Endometrium (tissue), 2 donors: ENCODE measurements around the gene COMP.

Experiments
- FAIRE-seq: peaks from 2 replicates; lab custom pipeline; 2012; peaks lifted over from hg19 to GRCh38; lab: Jason Lieb, UNC
- donor health status: control.
- donor health status: control.

The COMP gene

GRCh38 chr19:18768997-18769891 lies 21.9 kb downstream of the COMP start:
- FAIRE-seq = no peak

GRCh38 chr19:18768046-18768771 lies 22.9 kb downstream of the COMP start:
- FAIRE-seq = no peak

DNA sequence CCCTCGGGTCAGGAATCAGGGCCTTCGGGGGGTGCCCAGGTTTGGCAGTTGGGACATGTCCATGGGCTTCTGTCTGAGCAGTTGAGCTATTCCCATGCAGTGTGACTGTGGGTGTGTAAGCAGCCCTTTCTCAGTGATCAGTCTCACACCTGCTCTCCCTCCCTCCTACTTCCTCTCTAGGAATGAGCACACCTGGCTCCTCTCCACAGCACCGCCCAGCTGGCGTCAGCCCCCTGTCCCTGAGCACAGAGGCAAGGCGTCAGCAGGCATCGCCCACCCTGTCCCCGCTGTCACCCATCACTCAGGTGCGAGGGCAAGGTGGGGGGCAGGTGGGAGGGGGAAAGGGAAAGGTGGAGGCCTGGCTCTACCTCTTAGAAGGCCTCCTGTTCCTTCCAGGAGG lies 25.9 kb downstream of the COMP start:
- FAIRE-seq = no peak

DNA sequence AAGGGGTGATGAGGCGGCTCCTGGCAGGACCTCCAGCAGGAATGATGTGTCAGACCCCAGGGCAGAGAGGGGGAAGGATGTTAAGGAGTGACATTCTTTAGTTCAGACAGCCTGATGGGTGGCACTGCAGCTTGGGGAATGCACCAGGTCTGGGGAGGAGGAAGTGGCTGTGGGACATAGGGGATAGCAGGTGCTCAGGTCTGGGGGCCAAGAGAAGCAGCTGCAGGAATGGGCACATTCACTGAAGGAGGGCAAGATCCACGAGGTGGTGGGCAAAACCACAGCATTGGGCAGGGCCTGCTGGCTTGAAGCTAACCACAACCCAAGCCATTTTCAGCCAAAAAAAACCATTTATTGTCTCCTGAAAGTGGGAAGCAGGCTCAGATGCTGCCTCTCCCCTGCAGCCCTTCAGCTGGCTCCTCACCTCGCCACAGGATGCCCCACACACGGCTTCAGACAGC lies 26.5 kb downstream of the COMP start:
- FAIRE-seq = no peak

GRCh38 chr19:18763674-18764590 lies 27.2 kb downstream of the COMP start:
- no peak for FAIRE-seq

DNA sequence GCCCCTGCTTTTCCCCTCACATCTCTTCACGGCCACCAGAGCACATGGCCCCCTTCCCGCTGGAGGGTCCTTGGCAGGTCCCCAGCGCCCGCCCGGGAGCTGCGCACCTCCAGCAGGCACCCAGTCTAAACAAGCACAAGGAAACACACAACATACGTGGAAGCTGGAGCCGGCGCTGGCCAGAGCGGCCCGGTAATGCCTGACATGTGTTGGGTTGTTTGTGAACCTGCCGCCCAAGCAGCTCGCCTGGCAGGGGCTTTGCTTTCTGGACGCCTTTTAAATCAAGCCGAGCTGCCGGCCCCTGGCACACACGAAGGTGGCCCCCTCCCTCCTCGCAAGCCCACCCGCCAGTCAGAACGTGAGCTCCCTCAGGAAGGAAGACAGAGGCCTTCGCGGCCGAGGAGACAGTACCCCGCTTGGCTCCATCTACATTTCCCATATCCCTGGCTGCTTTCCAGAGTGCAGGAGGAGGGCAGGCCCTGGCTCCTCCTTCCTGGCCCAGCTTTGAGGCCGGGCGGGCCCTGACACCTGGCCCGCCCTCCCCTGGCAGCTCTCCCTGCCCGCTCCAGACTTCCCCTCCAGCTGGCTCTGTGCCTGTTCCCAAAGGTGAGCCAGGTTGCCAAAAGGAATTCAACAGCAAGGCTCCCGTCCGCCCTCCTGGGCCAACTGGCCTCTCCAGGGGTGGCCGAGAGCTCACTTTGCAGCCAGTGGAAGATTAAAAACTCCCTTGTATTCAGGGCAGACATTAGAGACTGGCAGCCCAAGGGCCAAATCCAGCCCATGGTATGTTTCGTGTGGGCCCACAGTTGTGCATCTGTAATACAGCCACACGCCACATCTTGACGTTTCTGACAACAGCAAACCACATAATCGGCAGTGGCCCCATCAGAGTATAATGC lies 28.7 kb downstream of the COMP start:
- no peak for FAIRE-seq

DNA sequence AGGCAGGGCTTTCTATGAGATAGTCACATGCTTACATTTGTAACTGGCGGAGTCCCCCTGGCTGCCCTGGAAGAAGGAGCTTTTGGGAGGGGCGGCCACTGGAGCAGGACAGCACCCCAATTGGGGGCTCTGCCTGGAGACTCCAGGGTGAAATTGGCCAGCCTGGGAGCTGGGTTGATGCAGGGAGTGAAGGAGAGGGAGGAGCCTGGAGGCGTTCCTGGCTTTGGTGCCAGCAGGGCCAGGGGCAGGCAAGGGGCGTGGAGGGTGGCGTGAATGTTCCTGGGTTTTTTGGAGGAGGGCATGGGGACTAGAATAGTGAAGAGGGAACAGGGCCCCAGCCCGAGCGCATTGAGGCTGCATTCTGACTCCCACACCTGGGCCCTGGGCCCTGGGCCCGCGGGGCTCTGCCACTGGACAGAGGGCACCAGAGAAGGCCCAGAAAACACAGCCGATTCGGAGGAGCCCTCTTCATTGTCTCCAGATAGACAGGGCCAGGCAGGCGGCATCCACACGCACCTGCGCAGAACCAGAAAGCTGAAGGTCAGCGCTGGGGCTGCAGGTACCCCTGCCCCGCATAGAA lies 29.5 kb downstream of the COMP start:
- FAIRE-seq = no peak

GRCh38 chr19:18760440-18761383 lies 30.4 kb downstream of the COMP start:
- FAIRE-seq = no peak

- no peak for FAIRE-seq
These were observed 31.1 kb downstream of the COMP start for GRCh38 chr19:18759995-18760426.

- FAIRE-seq = no peak
These were observed 31.7 kb downstream of the COMP start for GRCh38 chr19:18759304-18759994.

GRCh38 chr19:18756896-18757295 lies 34.2 kb downstream of the COMP start:
- no peak for FAIRE-seq

DNA sequence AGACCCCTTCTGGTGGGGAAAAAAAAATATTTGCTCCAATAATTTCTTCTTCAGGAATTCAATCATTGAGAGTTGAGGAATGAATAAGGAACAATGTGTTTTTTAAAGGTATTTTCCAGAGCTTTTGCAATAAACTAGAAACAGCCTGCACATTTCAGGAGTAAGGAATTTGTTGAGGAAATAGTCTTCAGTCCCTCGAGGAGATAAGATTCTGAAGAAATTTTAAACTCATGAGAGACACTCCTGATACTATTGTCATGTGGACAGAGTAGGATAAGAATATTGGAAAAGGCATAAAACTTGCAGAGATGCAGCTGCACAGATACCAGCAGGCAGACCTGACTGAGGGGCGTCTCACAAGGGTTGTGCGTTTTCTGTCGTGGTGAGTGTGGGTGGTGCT lies 36.6 kb downstream of the COMP start:
- no peak for FAIRE-seq

DNA sequence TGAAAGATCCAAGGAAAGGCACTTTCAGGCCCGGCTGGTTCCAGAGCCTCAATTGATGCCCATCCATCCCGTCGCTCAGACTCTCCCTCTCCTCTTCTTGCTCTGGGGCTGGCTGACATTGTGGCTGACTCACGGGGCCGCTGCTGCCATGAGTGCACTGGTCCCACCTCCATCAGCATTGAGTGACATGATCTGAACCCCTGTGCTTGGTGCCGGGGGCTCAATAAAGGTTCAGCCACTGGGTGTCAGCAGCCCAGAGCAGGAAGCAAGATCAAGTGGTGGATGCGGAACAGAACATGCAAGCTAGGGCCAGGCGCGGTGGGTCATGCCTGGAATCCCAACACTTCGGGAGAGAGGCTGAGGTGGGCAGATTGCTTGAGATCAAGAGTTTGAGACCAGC lies 39.5 kb downstream of the COMP start:
- FAIRE-seq = no peak

- FAIRE-seq = no peak
These were observed 40.7 kb downstream of the COMP start for GRCh38 chr19:18750295-18750970.

DNA sequence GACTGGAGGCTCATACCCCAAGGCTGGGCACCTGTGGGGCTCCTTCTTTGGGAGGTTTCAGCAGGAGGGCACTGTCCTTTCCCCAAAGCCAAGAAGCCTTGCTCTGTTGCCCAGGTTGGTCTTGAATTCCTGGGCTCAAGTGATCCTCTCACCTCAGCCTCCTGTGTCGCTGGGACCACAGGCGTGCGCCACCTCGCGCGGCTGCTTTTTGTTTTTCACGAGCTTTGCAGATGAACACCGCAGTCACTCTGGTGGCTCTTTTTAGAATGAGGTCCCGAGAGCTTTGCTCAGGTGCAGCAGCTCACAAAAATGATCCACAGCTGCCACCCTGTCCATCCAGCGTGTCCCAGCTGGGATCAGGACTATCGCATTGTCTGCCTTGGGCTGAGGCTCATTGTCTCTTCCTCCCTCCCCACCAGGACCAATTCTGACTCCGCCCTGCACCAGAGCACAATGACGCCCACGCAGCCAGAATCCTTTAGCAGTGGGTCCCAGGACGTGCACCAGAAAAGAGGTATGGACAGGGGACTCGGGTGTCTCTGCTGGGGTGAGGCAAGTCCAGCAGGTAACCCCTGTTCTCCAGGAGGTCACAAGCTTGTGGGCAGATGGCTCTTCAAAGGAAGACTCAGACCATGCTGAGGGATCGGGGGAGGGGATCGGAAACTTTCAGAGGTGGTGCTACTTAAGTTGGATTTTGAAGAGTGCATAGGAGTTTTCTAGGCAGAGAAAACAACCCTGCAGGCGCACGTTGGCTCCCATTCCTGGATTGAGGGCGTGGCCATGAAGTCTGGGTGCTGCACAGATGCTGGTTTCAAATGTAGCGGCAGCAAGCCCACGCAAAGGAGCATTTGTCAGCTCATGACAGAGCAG lies 41.5 kb downstream of the COMP start:
- no peak for FAIRE-seq

DNA sequence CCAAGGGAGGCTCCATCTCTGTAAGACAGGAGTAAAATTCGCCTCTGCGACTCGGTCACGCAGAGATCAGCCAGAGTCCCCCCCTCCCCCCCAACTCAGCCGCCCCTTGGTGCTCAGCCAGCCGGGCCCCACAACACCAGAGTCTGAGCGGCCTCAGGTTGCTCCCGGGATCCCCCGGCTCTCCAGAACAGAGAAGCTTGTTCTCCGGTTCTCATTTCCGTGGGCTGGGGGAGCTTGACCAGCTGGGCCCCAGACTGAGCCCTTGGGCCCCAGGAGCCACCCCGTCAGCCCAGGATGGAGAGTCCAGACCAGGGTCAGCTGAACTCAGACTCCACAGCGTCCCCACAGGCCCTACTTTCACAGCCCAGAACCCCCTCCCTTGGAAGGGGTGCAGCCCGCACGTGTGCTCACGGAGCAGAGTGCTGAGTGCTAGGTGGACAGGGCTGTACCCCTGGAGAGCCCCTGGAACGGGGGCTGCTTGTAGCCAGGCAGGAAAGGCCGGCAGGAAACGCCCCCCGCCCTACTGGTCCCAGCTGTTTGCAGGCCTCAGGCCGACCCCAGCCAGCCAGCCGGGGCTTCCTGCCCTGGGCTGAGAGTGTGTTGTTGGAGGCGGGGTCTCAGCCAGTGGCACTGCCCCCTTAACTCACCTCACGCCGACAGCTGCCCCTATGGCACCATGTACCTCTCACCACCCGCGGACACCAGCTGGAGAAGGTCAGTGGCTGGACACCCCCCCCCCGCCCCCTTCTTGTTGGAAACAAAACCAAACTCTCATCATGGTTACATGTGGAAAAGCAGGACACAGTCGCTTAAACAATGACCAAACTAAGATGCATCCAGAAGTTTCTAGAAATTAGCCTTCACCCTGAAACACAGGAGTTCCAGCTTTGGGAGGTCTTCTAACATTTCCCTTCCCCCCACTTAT lies 44.4 kb downstream of the COMP start:
- FAIRE-seq = no peak
